Measurements from ENCODE around the gene BCL3.
A peak's percentile ranks its signal among the peaks of the same experiment; 100 is the strongest.

Gene BCL3

GRCh38 chr19:44742330-44743061 lies 6.0 kb upstream of the BCL3 start:
- peak; percentile 50 to 78 (median 70) for DNase-seq

GRCh38 chr19:44744871-44745332 lies 3.6 kb upstream of the BCL3 start:
- no peak for DNase-seq

GRCh38 chr19:44745341-44745831 lies 3.1 kb upstream of the BCL3 start:
- peak in 1 of 4 experiments; percentile 60 for DNase-seq

- no peak for DNase-seq
Observed at GRCh38 chr19:44745887-44746600, 2.5 kb upstream of the BCL3 start.

GRCh38 chr19:44746616-44746945 lies 1.9 kb upstream of the BCL3 start:
- DNase-seq: no peak

GRCh38 chr19:44746946-44747738 lies 1.4 kb upstream of the BCL3 start:
- DNase-seq: peak; percentile 92 to 97 (median 96)

- DNase-seq: peak; percentile 89 to 93 (median 92)
Observed at GRCh38 chr19:44747739-44748425, 626 bp upstream of the BCL3 start.

- DNase-seq: peak in 3 of 4 experiments; percentile 49 to 62 (median 60)
Observed at GRCh38 chr19:44749292-44749691, 784 bp downstream of the BCL3 start.

GRCh38 chr19:44749994-44750393 lies 1.5 kb downstream of the BCL3 start:
- DNase-seq: no peak

GRCh38 chr19:44752123-44752815 lies 3.8 kb downstream of the BCL3 start:
- no peak for DNase-seq

GRCh38 chr19:44752816-44753625 lies 4.5 kb downstream of the BCL3 start:
- peak; percentile 96 to 98 (median 97) for DNase-seq

GRCh38 chr19:44753626-44753931 lies 5.1 kb downstream of the BCL3 start:
- DNase-seq: no peak

GRCh38 chr19:44753932-44754749 lies 5.6 kb downstream of the BCL3 start:
- DNase-seq: peak; percentile 91 to 97 (median 94)

GRCh38 chr19:44754750-44755080 lies 6.2 kb downstream of the BCL3 start:
- no peak for DNase-seq

GRCh38 chr19:44755219-44755618 lies 6.7 kb downstream of the BCL3 start:
- DNase-seq: no peak

- no peak for DNase-seq
Observed at GRCh38 chr19:44756089-44756562, 7.6 kb downstream of the BCL3 start.

- no peak for DNase-seq
Observed at GRCh38 chr19:44757057-44757734, 8.7 kb downstream of the BCL3 start.

- DNase-seq: no peak
Observed at GRCh38 chr19:44757735-44758505, 9.4 kb downstream of the BCL3 start.

GRCh38 chr19:44758596-44758995 lies 10.1 kb downstream of the BCL3 start:
- DNase-seq: no peak
